KBM-7 (cell line): ENCODE data around the gene SORT1.

Experiments used
- DNase-seq: peaks from one replicate; pipeline ENCODE4 v3.0.0-alpha.2; 2015
- in situ Hi-C: fragments of 300-500 bp; cut with MboI; formaldehyde crosslinking; loops from 2 replicates; pipeline ENCODE4 v1.14.3; 2020; ENCODE audit warnings: low sequenced_read_pairs, low pct_unique_long_range_greater_than_20kb, mixed read lengths

Gene SORT1

GRCh38 chr1:109269981-109270622 lies 127.6 kb downstream of the SORT1 start:
- no peak for DNase-seq
- in situ Hi-C loops = loop anchor here (10.0 kb wide), 1 partner anchor 135 kb away; no protein-coding TSS in a partner anchor

GRCh38 chr1:109269212-109269980 lies 128.3 kb downstream of the SORT1 start:
- no peak for DNase-seq
- in situ Hi-C loops = loop anchor here (10.0 kb wide), 1 partner anchor 135 kb away; no protein-coding TSS in a partner anchor

GRCh38 chr1:109268431-109269211 lies 129.1 kb downstream of the SORT1 start:
- DNase-seq = no peak
- in situ Hi-C loops = loop anchor here (10.0 kb wide), 1 partner anchor 136 kb away; no protein-coding TSS in a partner anchor

- in situ Hi-C loops = loop anchor here (10.0 kb wide), 1 partner anchor 137 kb away; no protein-coding TSS in a partner anchor
- DNase-seq = no peak
Measured at GRCh38 chr1:109267743-109268300, 129.9 kb downstream of the SORT1 start.

GRCh38 chr1:109266965-109267364 lies 130.8 kb downstream of the SORT1 start:
- in situ Hi-C loops = loop anchor here (10.0 kb wide), 1 partner anchor 138 kb away; no protein-coding TSS in a partner anchor
- DNase-seq = no peak

GRCh38 chr1:109265741-109266330 lies 131.9 kb downstream of the SORT1 start:
- no peak for DNase-seq
- in situ Hi-C loops = loop anchor here (10.0 kb wide), 1 partner anchor 139 kb away; no protein-coding TSS in a partner anchor

- DNase-seq = no peak
- in situ Hi-C loops = loop anchor here (10.0 kb wide), 1 partner anchor 140 kb away; no protein-coding TSS in a partner anchor
Measured at GRCh38 chr1:109265016-109265415, 132.7 kb downstream of the SORT1 start.

GRCh38 chr1:109264379-109264755 lies 133.4 kb downstream of the SORT1 start:
- in situ Hi-C loops = loop anchor here (10.0 kb wide), 1 partner anchor 140 kb away; no protein-coding TSS in a partner anchor
- DNase-seq = no peak

GRCh38 chr1:109263597-109264378 lies 133.9 kb downstream of the SORT1 start:
- peak; percentile 69 for DNase-seq
- in situ Hi-C loops = loop anchor here (10.0 kb wide), 1 partner anchor 141 kb away; no protein-coding TSS in a partner anchor

- in situ Hi-C loops = loop anchor here (10.0 kb wide), 1 partner anchor 142 kb away; no protein-coding TSS in a partner anchor
- DNase-seq = no peak
Measured at GRCh38 chr1:109263234-109263596, 134.5 kb downstream of the SORT1 start.

- DNase-seq = no peak
- in situ Hi-C loops = loop anchor here (10.0 kb wide), 1 partner anchor 142 kb away; no protein-coding TSS in a partner anchor
Measured at GRCh38 chr1:109262231-109263055, 135.3 kb downstream of the SORT1 start.

GRCh38 chr1:109261578-109261977 lies 136.1 kb downstream of the SORT1 start:
- DNase-seq = no peak
- in situ Hi-C loops = loop anchor here (10.0 kb wide), 1 partner anchor 143 kb away; no protein-coding TSS in a partner anchor

GRCh38 chr1:109261006-109261405 lies 136.7 kb downstream of the SORT1 start:
- in situ Hi-C loops = loop anchor here (10.0 kb wide), 1 partner anchor 144 kb away; no protein-coding TSS in a partner anchor

GRCh38 chr1:109259674-109260557 lies 137.8 kb downstream of the SORT1 start:
- DNase-seq = no peak
- in situ Hi-C loops = loop anchor here (10.0 kb wide), 1 partner anchor 145 kb away; no protein-coding TSS in a partner anchor

More at GRCh38 chr1:109261006-109261405, 136.7 kb downstream of the SORT1 start:
- DNase-seq = no peak
